Skeletal muscle cell (primary cell): ENCODE measurements around the gene TGM6.
A peak's percentile ranks its signal among the peaks of the same experiment; 100 is the strongest.

ENCODE experiments used
- DNase-seq: peaks from one replicate; pipeline ENCODE4 v3.0.0-alpha.2; 2010; ENCODE audit warnings: low read depth
- H3K4me3 ChIP-seq: 2 replicates; pipeline ENCODE4 v1.5.1; 2011; ENCODE audit warnings: low read depth, mild to moderate bottlenecking, control low read depth, low read length, moderate library complexity

The TGM6 gene

DNA sequence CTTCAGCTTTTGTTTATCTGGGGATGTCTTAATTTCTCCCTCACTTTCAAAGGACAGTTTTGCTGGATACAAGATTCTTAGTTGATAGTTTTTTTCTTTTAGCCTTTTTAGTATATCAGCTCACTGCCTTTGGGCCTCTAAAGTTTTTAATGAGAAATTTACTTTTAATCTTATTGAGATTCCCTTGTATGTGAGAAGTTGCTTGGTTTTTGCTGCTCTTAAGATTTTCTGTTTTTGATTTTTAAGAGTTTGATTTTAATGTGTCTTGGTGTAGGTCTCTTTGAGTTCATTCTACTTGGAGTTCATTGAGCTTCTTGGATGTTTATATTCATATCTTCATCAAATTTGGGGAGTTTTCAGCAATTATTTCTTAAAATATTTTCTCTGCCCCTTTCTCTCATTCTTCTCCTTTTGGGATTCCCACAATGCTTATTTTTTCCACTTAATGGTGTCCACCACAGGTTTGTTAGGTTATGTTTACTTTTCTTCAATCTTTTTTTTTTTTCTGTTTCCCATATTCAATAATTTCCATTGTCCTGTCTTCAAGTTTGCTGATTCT is 19.6 kb upstream of the TGM6 start:
- DNase-seq = no peak
- H3K4me3 ChIP-seq = no peak overlapping the region

GRCh38 chr20:2363187-2363586 is 17.5 kb upstream of the TGM6 start:
- no peak for DNase-seq
- H3K4me3 ChIP-seq = no peak overlapping the region

DNA sequence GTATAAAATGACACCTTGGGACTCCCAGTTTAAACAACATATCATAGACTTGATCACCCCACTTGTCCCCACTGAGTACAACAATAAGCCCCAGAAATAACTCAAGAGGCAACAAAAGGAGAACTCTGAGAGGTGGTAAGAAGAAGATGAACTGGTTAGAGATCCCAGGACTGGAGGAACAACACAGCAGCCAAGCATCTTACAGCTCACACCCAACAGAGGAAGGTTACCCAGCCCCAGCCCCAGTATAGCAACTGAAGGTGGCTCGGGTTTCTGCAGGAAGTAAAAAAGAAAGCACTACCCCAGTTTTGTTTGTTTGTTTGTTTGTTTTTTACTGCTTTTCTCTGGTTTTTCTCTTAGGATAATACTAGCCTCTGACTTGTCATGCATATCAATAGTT is 17.1 kb upstream of the TGM6 start:
- no peak for DNase-seq
- H3K4me3 ChIP-seq = no peak overlapping the region

DNA sequence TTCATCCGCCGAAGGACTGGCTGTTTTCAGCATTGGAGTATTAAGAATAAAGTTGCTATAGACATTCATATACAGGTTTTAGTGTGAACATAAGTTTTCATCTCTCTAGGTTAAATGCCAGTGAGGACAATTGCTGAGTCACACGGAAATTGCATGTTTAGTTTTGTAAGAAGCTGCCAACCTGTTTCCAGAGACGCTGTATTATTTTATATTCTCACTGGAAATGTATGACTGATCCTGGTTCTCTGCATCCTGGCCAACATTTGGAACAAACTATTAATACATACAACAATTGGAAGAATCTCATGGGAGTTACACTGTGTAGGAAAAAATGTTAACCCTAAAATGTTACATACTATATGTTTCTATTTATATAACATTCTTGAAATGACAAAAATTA is 16.7 kb upstream of the TGM6 start:
- no peak overlapping the region for H3K4me3 ChIP-seq
- peak; percentile 25 for DNase-seq

GRCh38 chr20:2365091-2365490 is 15.6 kb upstream of the TGM6 start:
- no peak for DNase-seq

DNA sequence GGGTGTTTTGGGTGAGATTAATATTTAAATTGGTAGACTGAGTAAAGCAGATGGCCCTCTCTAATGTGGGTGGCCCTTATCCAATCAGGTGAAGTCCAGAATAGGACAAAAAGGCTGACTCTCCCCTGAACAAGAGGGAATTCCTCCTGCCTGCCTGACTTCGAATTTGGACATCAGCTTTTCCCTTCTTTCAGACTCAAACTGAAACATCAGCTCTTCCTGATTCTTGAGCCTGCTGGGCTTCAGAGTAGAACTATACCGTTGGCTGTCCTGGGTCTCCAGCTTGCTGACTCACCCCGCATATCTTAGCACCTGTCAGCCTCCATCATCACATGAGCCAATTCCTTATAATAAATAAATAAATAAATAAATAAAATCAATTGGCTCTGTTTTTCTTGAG is 15.0 kb upstream of the TGM6 start:
- H3K4me3 ChIP-seq = no peak overlapping the region
- no peak for DNase-seq

More at GRCh38 chr20:2365091-2365490, 15.6 kb upstream of the TGM6 start:
- no peak overlapping the region for H3K4me3 ChIP-seq

GRCh38 chr20:2368621-2369020 is 12.1 kb upstream of the TGM6 start:
- H3K4me3 ChIP-seq = no peak overlapping the region
- DNase-seq = no peak

DNA sequence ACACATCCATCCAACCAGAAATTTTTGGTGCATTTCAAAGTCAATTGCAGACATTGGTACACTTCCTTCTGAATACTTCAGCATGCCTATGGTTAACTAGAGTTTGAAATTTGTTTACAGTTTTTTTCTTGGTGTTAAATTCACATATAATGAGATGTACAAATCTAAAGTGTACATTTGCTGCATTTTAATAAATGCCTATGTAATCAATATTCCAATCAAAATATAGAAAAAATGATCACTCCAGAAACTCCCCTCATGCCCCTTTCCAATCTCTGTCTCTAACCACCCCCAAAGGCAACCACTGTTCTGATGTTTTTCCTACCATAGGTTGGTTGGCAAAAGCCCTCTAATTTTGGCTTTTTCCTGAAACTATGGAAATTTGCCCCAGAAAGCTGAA is 7.6 kb upstream of the TGM6 start:
- no peak for DNase-seq

GRCh38 chr20:2374346-2375125 is 6.2 kb upstream of the TGM6 start:
- DNase-seq = no peak
- no peak overlapping the region for H3K4me3 ChIP-seq

More for the DNA sequence above, 7.6 kb upstream of the TGM6 start:
- H3K4me3 ChIP-seq = no peak overlapping the region

- no peak overlapping the region for H3K4me3 ChIP-seq
Observed at GRCh38 chr20:2378893-2379292, 1.8 kb upstream of the TGM6 start.

DNA sequence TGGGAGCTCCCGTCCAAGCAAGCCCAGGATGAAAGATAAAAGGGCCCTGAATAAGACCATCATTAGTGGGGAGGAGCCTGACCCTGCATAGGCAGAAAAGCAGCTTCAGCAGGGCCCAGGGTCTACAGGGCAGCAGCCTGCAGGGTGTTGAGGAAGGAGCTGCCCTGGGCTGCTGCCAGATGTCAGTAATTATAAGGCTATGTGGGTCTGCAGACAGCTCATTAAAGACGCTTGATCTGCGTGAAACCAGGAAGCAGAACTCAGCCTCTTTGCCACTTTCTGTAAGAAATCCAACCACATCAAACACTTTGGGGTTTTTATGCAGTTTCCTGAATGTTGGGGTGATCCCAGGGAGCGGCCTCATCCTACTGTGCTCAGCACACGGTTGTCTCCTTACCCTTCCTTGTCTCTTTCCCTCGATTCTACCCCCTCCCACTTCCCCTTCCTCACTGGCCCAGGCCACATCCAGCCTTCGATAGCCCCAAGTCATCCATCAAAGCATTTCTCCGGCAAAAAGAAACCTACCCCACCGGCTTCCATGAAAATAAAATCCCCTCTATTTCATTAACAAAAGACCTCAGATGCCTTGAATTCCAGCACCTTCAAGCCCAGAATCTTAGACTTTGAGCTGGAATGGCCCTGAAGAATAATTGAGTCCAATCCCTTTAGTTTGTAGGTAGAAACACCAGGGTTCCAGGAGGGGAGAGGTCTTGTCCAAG is 1.0 kb upstream of the TGM6 start:
- DNase-seq = no peak

More at GRCh38 chr20:2378893-2379292, 1.8 kb upstream of the TGM6 start:
- no peak for DNase-seq

DNA sequence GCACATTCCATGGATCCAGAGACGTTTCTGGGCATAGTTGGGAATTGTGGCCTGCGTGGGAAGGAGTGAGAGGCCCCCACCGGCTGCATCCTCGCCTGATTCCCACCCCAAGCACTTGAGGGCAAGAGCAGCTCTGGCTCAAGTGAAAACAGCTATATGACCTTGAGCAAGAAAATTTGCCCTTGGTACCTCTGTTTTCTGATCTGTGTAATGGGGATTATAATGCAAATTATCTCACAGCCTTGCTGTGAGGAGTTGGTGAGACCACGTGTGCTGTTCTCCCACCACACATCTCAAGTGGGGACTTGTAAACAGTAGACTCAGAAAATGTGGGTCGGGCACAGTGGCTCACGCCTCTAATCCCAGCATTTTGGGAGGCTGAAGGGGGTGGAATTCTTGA is 602 bp downstream of the TGM6 start:
- DNase-seq = no peak
- H3K4me3 ChIP-seq = no peak overlapping the region

More for the DNA sequence above, 1.0 kb upstream of the TGM6 start:
- no peak overlapping the region for H3K4me3 ChIP-seq

DNA sequence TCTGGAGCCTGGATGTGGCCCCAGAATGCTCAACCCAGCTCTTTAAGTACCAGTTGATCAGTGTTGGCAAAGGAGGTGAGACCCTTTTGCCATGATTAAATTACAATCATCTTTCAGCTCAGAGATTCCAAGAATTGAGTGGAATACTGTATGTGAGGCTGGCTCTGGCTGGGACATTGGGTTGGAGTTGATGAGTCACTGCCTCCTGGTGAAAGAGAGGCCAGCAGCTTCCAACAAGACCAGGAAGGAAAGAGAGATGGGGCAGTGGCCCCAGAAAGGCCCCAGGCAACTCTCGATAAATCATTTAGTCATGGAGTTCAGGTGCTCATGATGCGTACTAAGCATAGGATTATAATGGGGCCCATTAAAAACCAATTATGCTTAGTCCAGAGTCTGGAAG is 2.1 kb downstream of the TGM6 start:
- H3K4me3 ChIP-seq = no peak overlapping the region
- DNase-seq = no peak

DNA sequence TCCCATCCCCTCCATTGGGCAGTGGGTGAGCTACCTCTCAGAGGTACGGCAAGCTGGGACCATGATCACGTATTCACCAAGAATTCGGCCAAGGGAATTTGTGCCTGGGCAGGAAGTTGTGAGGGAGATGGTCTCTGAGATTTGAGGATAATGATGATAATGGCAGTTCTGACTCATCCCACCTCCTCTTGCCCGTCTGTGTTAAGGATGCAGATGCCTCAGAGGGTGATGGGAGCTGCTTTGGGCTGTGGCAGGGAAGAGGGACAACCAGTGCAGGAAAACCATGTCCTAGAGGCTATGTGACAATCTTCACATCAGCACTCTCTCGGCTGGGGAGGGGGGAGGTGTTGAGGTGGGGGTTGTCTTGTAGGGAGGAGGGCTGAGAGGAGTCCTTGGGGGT is 4.3 kb downstream of the TGM6 start:
- no peak for DNase-seq
- no peak overlapping the region for H3K4me3 ChIP-seq

- DNase-seq = no peak
- no peak overlapping the region for H3K4me3 ChIP-seq
Observed at GRCh38 chr20:2385496-2385895, 4.8 kb downstream of the TGM6 start.

DNA sequence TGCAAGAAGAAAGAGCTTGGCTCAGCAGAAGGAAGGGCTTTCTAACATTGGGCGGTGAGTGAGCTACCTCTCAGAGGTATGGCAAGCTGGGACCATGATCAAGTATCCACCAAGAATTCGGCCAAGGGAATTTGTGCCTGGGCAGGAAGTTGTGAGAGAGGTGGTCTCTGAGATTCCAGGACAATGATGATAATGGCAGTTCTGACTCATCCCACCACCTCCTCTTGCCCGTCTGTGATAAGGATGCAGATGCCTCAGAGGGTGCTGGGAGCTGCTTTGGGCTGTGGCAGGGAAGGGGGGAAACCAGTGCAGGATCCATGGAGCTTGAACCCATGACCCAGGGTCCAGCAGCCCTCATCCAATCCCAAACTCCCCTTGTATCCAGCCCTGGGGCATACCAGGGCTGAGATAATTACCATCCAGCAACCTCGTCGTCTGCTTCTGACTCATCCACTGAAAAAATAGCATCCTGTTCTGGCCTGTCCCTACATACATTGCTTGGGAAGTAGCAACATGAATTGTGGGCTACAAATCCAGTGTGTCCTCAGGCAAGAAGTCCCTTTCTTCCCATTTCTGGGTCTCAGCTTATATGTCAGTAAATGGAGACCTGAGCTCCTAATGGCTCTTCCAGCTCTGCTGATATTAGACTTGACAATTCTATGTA is 5.9 kb downstream of the TGM6 start:
- no peak overlapping the region for H3K4me3 ChIP-seq
- DNase-seq = no peak

GRCh38 chr20:2387180-2387577 is 6.5 kb downstream of the TGM6 start:
- no peak for DNase-seq
- no peak overlapping the region for H3K4me3 ChIP-seq

DNA sequence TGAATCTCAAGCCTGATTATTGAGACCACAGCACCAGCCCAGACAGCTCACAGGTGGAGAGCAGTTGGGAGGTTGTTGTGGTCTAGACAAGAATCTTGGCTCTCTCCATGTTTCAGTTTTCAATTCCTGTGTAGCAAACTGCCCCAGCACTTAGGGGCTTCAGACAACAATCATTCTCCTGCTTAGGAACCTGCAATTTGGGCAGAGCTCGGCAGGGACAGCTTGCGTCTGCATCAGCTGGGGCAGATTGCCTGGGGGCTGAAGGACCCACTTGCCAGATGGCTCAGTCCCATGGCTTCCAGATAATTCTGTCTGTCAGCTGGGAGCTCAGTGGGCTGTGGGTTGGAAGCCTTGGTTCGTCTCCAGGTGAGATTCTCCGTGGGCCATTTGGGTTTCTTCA is 6.9 kb downstream of the TGM6 start:
- no peak for DNase-seq
- H3K4me3 ChIP-seq = no peak overlapping the region

DNA sequence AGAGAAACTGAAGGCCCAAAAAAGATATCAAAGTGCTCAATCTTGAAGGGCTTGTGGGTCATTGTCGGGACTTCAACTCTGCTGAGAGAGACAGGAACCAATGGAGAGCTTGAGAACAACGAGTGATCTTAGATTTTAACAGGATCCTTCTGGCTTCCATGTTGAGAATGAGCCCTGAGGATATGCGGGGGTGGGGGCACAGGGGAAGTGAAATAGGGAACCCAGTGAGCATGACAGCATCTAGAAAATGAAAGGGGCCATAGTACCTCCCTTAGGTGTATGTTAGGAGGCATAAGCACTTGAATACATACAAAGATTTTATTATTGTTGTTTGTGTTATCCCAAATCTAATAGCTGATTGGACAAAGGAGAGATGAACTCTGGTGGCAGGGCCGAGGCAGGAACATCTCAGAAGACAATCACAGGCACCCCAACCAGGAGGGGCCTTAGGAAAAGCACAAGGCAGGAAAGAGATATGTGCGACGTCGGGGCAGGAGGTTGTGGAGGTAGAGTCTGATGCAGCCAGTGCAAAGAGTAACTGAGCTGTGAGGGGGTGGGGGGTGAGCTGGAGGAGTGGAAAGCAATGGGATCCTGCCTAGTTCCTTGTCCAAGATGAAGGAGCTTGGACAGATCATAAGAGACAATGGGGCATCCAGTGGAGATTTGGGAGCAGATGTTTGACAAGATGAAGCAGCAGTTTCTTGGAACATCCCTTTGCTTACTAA is 10.4 kb downstream of the TGM6 start:
- H3K4me3 ChIP-seq = no peak overlapping the region
- DNase-seq = no peak
